GM21786 (cell line): Measurements from ENCODE around the gene TOR1AIP1.
"Not testable (repeated sequence)": the region's sequence is repeated elsewhere in the genome, so short reads cannot be mapped to it uniquely, and the experiment has no call there.

Experiments
- ATAC-seq: cut with Tn5 transposase; IDR thresholded peaks from one replicate; pipeline ENCODE4 v1.9.1; 2021; ENCODE audit not compliant: unreplicated experiment

The TOR1AIP1 gene, protein sequence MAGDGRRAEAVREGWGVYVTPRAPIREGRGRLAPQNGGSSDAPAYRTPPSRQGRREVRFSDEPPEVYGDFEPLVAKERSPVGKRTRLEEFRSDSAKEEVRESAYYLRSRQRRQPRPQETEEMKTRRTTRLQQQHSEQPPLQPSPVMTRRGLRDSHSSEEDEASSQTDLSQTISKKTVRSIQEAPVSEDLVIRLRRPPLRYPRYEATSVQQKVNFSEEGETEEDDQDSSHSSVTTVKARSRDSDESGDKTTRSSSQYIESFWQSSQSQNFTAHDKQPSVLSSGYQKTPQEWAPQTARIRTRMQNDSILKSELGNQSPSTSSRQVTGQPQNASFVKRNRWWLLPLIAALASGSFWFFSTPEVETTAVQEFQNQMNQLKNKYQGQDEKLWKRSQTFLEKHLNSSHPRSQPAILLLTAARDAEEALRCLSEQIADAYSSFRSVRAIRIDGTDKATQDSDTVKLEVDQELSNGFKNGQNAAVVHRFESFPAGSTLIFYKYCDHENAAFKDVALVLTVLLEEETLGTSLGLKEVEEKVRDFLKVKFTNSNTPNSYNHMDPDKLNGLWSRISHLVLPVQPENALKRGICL

DNA sequence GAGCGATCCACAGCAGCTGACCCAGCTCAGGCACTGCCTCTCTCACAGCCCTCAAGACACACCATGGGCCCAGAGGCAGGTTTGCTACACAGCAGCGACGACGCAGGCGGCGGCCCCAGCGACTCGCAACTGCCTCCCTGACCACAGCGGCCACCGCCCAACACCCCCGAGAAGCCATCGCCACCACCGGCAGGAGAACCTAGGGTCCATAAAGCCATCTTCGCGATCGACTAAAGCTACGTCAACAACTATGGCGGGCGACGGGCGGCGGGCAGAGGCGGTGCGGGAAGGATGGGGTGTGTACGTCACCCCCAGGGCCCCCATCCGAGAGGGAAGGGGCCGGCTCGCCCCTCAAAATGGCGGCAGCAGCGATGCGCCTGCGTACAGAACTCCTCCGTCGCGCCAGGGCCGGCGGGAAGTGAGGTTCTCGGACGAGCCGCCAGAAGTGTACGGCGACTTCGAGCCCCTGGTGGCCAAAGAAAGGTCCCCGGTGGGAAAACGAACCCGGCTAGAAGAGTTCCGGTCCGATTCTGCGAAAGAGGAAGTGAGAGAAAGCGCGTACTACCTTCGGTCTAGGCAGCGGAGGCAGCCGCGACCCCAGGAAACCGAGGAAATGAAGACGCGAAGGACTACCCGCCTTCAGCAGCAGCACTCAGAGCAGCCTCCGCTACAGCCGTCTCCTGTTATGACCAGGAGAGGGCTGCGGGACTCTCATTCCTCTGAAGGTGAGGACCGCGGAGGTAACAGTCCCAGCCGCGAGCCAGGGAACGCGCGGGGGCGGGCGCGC is at the start of gene TOR1AIP1:
Gene TOR1AIP1 (plus strand): TSS at position 33 of the 787 bp plus-strand sequence. CDS start 218 bp downstream, at position 251.
- peak; percentile 71 for ATAC-seq

DNA sequence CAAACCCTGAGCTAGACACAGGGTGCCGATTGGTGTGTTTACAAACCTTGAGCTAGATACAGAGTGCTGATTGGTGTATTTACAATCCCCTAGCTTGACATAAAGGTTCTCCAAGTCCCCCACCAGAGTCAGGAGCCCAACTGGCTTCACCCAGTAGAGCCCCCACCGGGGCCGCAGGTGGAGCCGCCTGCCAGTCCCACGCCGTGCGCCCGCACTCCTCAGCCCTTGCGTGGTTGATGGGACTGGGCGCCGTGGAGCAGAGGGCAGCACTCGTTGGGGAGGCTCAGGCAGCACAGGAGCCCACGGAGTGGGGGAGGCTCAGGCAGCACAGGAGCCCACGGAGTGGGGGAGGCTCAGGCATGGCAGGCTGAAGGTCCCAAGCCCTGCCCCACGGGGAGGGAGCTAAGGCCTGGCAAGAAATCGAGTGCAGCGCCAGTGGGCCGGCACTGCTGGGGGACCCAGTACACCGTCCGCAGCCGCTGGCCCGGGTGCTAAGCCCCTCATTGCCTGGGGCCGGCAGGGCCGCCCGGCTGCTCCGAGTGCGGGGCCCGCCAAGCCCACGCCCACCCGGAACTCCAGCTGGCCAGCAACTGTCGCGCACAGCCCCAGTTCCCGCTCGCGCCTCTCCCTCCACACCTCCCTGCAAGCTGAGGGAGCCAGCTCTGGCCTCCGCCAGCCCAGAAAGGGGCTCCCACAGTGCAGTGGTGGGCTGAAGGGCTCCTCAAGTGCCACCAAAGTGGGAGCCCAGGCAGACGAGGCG is 45.2 kb upstream of the TOR1AIP1 start:
- not testable (repeated sequence) for ATAC-seq

DNA sequence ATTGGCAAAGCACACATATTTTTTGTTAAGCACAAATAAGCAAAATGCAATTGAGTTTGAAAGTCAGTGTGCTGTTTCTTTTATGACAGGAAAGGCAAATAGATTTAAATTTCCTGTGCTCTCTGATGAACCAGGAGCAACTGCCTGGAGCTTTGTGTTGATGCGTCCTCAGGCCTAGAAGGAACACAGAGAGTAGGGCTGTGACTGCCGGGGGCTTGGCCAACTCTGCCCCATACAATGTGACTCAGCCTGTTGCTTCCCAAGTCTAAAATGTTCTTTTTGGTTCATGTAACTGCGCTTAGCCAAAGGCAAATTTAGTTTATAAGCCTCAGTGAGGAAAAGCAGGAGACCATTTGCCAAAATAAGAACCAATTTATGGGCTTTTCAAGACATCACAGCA is 42.0 kb upstream of the TOR1AIP1 start:
- no peak for ATAC-seq

DNA sequence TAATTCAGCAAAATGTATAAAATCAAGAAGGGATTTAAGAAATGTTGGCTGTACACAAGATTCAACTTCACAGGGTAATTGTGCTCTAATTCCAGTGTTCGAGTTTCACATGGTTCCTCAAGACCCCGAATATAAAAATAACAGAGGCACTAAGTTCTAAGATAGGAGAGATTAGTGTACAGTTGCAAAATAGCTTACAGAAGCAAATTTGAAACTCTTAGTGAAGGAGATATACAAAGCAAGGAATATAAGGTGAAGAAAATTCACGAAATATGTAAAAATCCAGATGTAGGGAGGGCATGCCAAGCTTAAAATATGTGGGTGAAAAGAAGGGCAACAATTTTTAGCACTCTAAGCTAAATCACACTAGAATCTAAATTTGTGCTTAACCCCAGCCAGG is 33.9 kb upstream of the TOR1AIP1 start:
- no peak for ATAC-seq

DNA sequence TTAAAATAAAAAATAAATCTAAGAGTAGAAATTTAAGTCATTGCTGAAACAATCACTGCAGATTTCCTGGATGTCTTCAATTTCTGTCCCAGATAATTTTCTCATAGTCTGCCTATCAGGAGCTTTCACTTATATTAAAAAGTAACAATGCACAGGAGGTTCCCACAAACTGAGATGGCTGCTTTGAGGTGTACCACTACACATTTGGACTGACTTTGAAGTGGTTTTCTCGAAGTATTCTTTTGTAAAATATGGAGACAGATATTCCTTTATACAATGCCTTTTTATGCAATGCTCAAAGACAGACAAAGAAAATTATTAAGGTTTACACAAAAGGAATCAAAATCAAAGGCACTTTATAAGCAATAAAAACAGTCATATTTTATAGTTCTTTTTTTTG is 29.0 kb upstream of the TOR1AIP1 start:
- no peak for ATAC-seq

DNA sequence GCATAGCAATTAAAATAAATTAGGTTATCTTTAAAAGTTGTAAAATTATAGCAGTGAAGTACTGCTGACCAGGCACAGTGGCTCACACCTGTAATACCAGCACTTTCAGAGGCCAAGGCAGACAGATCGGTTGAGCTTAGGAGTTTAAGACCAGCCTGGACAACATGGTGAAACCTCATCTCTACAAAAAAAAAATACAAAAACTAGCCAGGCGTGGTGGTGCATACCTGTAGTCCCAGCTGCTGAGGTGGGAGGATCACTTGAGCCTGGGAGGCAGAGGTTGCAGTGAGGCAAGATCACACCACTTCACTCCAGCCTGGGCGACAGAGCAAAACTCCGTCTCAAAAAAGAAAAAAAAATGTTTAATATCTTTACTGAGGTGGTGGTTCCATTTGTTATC is 26.3 kb upstream of the TOR1AIP1 start:
- ATAC-seq = not testable (repeated sequence)

DNA sequence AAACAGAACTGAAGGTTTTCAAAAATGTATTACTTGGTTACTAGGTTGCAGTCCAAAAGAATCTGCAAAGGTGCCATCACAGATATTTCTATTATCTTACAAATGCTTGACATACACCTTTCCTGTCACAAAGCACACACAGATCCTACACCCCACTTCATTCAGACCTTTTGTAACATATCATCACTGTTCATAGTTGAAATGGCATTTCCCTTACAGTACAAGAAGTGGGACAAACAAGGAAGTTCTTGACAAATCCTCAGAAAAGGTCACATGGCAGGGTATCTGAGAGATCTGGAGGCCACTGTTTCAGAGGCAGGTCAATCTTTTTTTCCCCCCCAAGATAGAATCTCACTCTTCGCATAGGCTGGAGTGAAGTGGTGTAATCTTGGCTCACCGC is 25.8 kb upstream of the TOR1AIP1 start:
- ATAC-seq = no peak

DNA sequence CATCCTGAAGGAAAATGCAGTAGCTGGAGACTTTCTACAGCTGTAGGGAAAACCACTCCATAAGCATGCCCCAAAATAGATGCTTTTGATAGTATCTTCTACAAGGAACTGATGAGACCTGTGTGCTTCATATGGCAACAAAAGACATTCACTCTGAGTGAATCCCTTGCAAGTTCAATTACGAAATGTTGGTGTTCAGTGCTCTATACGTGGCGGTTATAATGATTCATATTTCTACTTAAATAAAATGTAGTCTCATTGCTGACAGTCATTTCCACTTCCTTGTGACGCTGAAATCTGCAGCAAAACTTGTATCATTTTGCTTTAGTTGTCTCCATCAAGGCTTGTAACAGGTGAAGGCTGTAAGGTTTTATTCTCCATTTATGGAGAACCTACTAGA is 25.1 kb upstream of the TOR1AIP1 start:
- no peak for ATAC-seq

DNA sequence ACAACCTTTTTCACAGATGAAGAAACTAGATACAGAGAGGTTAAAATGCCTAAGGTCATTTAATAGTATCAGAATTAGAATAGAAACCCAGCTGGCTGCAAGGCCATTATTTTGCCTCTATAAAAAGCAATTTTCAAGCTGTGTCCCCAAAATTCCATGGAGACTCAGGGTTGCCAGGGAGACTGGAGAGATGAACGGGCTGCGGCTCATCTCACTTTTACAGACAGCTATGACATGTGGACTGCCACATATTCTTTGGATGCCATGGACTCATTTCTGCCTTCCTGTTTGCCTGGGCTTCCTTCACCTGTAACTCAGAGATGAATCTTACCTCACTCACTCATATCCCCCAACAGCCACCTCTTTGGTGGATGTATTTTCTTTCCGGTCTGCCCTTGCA is 21.4 kb upstream of the TOR1AIP1 start:
- no peak for ATAC-seq

DNA sequence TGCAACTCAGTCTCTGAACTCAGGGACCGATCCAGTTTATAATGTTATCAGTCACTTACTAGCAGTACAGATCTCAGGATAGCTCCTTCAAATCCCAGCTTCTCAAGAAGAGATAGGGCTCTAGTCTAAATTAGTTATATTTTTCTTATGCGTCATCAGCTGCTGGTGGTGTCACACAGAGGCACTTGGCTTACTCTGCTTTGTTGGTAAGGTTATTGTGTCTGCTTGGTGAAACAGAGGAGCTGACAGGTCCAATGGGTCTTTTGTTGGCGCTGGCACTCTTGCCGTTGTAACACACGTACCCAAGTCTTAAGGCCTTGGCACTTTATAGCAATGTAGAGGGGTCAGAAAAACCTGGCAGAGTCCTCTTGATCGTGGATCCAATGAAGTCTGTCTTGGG is 16.7 kb upstream of the TOR1AIP1 start:
- ATAC-seq = no peak

DNA sequence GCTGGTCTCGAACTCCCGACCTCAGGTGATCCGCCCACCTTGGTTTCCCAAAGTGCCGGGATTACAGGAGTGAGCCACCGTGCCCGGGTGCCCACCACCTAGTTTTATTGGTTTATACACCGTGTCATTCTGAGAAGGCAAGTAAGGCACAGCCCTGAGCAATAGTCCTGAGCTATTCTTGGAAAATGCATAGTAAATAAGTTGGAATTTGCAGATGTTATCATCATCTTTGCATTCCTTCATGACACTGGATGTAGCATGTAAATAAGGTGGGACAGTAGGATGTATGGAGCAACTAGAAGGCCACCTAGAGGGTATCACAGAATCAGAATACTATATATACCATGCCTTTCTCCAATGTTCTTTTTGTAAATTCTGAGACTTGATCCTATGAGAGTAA is 15.5 kb upstream of the TOR1AIP1 start:
- no peak for ATAC-seq

DNA sequence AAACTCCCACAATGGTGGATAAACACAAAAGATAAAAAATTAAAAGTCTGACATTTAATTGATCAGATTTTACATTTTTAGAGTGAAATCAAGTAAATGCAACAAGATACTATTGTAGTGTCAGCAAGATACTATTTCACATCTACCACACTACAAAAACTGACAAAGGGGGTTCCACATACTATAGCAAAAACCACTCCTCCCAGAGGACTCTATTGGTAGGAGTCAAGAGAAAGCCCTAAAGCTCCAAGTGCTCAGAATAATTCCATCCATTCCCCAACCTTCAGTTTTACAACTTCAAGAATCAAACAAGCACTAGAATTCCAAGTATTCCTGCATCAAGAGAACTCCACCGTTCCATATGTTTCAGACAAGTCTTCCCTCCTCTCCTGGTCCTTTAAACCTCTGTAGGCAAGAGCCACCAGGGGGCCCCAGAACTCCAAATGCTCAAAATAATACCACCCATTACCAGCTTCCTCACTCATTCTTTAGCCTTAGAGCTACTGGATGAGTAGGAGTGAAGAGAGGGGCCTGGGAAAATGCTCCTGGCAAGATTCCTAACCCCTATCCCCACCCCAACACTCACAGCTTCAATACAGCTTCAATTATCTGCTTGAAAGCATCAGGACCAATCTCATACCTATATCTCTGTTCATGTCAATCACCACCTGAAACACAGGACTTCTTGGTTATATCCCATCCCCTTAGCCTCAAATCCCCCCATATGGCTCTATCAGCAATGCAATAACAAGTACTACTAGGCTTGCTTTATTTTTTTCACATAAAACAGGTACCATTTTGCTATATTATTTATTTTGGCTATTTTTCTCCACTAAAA is 14.4 kb upstream of the TOR1AIP1 start:
- ATAC-seq = peak; percentile 55

DNA sequence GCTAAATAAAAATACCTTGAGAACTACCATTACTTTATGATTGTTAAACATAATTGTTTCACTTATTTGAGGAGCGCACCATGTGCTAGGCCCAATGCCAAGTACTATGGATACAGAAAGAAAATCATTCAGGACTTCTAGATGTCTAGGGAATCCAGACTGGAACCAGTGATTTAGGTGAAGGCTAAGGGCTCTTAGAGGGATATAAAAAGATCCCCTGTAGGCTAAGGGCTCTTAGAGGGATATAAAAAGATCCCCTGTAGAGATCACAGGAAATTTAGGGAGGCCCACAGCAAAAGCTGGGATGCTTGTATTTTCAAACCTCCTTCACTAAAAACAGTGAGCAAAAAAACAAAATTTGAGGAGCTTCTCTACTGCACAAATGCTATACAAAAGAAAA is 11.2 kb upstream of the TOR1AIP1 start:
- ATAC-seq = no peak

DNA sequence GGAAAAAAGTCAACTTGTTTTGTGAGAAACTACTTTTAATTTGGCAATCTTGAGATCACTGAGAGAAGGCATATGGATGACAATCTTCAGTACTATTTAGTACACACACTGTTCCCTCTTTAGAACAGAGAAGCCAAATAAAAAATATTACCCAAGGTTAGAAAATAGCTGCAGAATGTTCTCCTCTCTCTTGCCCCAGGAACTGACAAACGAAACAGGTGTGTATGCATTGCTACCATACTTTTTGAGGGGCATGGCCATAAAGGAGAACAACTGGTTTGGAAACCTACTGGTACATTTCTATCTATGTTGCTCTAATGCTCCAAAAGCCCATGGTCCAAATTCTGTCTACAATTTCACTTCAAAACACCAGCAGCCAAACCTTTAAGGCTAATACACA is 10.1 kb upstream of the TOR1AIP1 start:
- ATAC-seq = no peak

DNA sequence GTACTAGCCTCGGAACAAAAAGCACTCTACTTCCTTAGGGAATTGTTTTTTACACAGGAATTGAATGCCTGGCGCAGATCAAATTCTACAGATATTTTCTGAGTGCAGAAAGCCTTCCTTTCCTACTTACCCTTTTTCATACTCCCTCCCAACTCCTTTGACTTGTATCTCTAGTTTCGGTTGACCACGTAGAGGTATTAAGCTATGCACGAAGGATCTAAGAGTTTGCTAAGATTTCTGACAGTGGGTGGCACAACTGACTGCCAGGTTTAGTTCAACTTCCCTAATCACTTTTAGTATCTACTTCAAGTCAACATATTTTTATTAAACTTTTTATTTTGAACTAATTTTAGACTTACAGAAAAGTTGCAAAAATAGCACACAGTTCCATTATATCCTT is 9.5 kb upstream of the TOR1AIP1 start:
- ATAC-seq = no peak

DNA sequence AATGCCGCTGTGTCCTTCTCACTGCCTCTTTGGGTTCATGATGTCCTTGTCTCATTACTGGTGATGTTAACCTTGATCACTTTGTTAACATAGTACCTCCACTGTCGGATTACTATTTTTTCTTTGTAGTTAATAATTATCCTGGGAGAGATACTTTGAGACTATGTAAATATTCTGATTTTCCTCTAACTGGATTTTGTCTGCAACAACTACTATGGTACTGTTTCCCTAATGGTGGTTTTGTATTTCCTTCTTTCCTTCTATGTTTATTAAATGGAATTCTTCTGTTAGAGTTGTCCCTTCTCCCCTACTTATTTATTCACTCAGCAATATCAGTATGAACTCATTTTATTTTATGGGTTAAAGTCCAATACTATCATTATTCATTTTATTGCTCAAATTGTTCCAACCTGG is 8.6 kb upstream of the TOR1AIP1 start:
- no peak for ATAC-seq

DNA sequence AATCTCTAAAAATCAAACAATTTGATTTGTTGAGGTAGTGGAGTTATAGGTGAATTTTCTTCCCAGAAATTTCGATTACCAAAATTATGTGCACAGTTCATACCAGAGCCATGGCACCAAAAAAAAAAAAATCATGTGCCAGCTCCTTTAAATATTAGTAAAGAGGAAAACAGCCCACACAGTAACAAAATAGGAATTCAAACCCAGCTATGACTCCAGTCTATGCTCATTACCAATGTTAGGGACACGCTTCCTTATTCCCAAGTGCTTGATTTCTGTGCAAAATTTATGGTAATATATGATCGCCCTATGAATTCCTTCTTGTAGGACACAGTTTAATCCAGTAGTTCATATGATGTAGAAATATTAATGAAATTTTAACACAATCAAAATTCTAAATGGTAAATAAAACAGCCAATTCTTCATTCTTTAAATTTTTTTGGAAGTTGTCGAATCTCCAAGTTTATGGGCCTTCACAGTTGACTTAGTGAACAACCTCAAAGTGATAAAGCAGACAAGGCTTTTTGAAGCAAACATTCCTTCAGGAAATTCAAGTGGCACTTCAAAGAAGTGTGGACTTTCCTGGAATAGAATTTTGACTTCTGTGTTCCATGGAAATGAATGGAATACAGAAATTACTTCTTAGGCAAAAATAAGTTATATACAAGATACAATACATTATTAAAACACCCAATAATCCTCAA is 6.3 kb upstream of the TOR1AIP1 start:
- no peak for ATAC-seq

DNA sequence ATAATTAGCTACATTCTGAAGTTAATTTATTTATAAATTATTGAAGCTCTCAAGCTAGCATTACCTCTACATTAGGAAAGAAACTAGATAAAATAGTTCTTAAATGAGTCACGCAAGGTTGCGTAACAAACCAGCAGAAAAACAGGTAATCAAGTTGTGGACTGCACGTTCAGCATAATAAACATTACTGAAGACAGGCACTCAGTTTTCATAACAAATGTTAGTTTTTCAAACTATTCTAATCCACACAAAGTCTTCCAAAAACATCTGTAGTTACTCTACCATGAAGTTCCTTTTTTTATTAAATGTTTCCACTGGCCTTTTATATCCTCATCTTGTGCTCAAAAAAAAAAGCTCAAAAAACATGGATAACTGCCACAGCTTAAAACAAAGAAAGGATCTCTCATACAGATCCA is 5.8 kb upstream of the TOR1AIP1 start:
- no peak for ATAC-seq

DNA sequence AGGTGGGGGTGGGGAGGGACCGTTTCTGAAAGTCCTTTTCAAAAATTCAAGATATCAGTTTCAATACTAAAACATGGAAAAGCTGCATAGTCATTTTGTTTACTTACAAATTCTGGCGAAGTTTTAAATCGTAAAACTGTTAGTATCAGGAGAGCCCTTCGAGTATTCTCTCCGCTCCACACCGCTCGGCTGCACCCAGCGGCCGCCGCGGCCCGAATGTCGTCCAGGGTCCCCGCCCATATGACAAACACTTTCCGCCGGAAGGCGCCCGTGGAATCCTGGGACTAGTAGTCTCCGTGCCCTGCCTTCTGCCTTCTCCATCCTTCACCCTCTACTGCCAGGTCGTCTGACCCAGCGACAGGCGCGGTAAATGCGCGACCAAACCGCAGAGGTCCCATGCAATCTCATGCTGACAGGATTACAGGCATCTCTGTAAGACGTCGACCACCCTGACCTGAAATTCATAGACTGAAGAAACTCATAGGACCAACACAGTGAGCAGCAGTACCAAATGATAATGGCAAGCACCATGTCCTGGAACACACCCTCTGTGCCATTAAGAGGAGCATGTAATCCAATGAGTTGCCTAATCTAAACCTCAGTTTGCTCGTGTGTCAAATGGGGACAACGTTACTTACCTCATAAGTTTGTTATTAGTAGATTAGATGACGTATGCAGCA is 4.4 kb upstream of the TOR1AIP1 start, which contains the start of gene TOR1AIP2:
Gene TOR1AIP2 (minus strand): TSS at position 218 of the 680 bp plus-strand sequence. CDS start 25,138 bp downstream, outside the sequence.
- peak; percentile 64 for ATAC-seq
